Activated CD4-positive, alpha-beta T cell treated with anti-CD3 and anti-CD28 coated beads, Interleukin-2, Interleukin-6, amounts not matched to agents 100 ng/mL and 50 ng/mL, durations not matched to agents 16 hours and 8 hours (primary cell): Measurements from ENCODE around the gene DPH1.
"Not testable (repeated sequence)": the region's sequence is repeated elsewhere in the genome, so short reads cannot be mapped to it uniquely, and the experiment has no call there.

Experiments
- DNase-seq: peaks from one replicate; pipeline ENCODE4 v3.0.0-alpha.2; 2020

Gene DPH1

GRCh38 chr17:2008332-2009126, 21.4 kb upstream of the DPH1 start:
- no peak for DNase-seq

DNA sequence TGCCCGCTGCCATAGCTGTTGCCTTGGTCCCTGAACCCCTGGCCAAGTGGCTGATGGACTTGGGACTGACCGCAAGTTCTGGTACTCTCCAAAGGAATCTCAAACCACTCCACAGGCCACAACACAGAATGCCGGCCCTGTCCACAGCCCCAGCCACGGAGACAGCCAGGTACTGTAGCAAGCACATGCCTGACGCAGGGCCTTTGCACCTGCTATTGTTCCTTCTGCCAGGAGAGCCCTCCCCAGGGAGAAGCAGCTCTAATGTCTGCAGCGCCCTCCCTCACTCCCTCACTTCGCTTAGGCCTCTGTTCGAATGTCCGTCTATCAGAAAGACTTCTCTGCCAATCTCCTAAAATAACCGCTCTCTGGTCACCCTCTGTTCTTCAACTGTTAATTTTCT, 20.2 kb upstream of the DPH1 start:
- no peak for DNase-seq

GRCh38 chr17:2011411-2012371, 18.3 kb upstream of the DPH1 start:
- DNase-seq = no peak

DNA sequence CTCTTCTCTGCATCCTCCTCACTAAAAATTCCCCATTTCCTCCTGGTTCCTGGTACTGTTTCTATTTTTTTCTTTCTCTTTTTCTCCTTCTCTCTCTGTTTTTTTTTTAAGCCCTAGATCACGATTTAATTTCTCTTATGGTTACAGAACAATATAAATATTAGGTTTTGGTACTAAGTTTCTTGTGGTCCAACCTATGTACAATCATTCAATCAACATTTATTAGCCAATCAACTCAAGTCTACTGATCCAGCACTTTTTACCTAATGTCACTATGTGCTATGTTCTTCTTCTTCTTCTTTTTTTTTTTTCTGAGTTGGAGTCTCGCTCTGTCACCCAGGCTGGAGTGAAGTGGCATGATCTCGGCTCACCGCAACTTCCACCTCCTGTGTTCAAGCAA, 17.5 kb upstream of the DPH1 start:
- no peak for DNase-seq

DNA sequence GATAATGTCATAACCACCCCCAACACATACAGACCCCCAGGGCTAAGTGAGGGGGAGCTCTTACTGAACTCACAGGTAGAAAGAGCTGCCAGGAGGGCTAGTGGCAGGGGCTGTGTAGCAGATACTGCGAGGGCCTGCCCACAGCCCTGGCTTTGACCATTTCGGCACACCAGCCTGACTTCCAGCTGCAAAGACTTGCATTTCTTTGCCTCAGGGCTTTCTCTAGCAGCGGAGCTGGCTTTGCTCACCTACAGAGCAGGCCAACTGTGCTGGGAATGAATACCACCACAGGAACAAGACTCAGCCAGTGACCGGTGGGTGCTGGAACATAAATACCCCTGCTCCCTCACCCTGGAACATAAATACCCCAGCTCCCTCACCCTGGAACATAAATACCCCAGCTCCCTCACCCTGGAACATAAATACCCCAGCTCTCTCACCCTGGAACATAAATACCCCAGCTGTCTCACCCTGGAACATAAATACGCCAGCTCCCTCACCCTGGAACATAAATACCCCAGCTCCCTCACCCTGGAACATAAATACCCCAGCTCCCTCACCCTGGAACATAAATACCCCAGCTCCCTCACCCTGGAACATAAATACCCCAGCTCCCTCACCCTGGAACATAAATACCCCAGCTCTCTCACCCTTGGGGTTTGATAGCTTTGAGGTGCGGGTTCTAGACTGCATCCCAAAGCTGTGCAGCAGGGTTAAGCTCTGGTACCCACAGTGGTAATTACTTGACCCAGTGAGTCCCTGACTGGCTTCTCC, 16.5 kb upstream of the DPH1 start:
- not testable (repeated sequence) for DNase-seq

DNA sequence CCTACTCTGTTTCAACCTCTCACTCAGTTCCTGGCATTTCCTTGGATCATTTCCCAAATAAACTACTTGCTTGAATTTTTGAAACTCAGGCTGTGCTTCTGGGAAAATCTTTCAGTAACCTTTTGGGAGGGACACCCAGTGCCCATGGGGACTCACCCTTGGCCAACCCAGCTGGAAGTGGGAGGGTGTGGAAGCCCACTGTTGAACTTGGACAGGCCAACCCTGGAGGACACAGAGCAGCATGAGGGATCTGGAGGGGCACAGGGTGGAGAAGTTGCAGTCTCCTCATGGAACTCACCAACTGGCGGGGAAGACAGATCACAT, 16.0 kb upstream of the DPH1 start:
- no peak for DNase-seq

GRCh38 chr17:2015314-2015713, 14.6 kb upstream of the DPH1 start:
- no peak for DNase-seq

GRCh38 chr17:2016494-2016893, 13.5 kb upstream of the DPH1 start:
- DNase-seq = no peak

- DNase-seq = no peak
Measured at GRCh38 chr17:2017274-2017941, 12.5 kb upstream of the DPH1 start.

- DNase-seq = no peak
Measured at GRCh38 chr17:2018716-2019510, 11.0 kb upstream of the DPH1 start.

DNA sequence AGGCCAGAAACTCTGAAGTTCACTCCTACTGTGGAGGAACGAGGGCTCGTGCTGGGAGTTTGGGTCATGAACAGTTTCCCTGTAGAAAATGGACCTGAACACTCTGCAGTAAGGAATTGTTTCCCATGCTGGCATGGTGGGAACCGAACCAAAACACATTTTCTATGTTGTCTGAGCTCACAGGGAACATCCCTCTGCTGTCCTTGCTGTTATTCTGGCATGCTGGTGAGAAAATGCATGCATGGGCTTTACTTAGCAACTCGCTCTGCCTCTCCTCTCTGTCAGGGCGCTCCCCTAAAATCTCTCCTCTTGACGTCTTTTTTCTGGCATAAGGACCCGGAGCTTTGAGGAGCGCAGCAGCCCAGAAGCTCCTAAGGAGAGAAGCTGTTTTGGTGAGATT, 10.2 kb upstream of the DPH1 start:
- no peak for DNase-seq

DNA sequence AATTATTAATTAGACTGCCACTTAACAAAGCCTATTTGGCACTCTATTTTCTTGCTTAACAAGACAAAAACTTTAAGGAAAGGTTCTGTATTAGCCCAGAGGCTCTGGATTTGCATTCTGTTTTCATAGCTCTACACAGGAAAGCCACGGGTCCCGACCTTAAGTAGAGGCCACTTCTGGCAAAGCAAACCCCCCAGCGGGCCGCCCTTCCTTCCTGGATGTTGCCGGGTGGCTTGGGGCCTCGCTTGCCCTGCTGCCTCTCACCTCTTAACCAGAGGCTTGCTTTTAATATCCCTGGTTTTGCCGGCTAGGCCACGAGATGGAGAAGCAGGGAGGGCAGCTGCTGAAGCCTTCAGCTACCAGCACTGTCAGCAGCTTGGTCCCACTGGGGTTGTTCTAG, 9.2 kb upstream of the DPH1 start:
- DNase-seq = no peak

DNA sequence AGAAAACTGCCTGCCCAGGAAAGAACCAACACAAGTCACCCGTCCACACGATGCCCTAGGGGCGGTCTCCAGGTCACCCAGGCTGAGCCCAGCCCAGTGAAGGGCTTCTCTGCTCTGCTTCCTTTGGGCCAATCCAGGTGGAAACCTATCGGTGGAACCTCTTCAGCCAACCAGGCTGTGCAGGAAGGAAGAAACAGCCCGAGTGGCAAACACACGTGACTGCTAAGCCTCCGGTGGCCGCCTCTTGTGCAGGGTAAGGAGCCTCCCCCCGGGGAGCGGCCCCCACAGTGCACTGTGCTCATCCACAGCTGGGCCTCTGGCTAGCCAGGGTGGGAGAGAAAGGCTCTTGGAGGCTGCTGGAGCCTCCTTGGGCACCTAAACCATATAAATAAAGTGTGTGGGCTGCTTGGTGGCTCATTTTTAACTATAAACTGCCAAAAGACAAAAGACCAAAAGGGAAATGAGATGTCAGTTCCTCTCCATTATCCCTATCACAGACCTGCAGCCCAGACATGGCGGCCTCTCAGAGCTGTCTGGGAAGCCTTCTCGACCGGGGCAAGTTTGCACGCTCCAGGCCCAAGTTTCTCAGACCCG, 7.2 kb upstream of the DPH1 start:
- DNase-seq = no peak

GRCh38 chr17:2023256-2023655, 6.7 kb upstream of the DPH1 start:
- DNase-seq = no peak

DNA sequence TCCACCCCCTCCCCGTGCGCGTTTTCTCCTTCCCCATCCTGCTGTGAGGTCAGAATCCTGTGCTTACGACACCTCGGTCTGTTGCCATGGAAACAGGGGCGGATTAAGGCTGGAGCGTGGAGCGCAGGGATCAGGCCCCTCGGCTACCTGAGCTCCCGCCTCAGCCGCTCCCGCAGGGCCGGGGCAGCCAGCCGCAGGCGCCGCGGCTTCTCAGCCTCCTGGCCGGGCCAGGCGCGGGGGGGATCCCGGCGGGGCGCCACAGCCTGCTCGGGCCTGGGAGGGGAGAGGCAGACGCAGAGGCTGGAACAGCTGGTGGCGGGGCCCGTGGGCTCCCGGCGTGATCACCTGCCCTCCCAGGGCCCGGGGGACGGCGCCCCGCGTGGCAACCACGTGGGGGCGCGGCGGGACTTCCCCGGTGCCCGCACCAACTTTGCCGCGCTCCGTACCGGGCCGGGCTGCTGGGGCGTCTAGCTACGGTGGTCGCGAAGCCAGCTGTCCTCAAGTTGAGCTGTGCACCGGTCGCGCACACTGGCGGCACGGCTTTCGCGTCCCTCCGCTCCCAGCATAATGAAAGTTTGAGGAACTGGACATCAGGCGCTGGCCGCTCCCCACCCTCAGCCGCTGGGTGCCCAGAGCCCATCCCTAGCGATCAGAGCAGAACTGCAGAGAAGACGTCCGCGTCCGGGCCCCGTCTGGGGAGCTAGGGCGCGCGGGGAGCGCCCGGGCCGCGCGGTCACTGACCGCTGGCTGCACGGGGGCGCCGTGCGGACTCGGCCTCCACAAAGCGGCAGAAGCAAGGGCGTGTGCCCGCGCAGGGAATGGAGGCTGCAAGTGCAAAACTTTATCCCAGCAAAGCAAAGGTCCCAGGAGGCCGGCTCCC, 6.0 kb upstream of the DPH1 start:
- DNase-seq = no peak

GRCh38 chr17:2024572-2025219, 5.3 kb upstream of the DPH1 start:
- DNase-seq = no peak

DNA sequence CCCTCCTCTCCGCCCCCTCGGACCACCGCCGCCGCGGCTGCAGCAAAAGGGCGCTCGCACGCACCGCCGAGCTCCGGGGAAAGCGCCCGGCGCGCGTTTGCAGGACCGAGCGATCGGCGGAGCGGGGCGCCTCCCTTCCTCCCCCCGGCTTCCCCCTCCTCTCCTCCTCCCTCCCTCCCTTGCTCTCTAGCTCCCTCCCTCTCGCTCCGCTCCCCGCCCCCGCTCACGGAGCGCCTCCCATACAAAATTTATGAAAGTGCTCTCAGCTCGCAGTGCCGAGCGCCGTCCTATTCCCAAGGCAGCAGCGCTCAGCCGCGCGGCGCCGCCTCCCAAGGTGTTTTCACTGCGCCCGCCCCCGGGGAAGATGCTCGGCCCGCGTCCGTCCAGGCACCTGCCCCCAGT, 4.7 kb upstream of the DPH1 start, which contains the start of gene RTN4RL1:
Gene RTN4RL1, minus strand, starts transcription at position 115 of the 402 bp plus-strand sequence. CDS start 469 bp downstream, outside the sequence.
- peak; percentile 53 for DNase-seq

DNA sequence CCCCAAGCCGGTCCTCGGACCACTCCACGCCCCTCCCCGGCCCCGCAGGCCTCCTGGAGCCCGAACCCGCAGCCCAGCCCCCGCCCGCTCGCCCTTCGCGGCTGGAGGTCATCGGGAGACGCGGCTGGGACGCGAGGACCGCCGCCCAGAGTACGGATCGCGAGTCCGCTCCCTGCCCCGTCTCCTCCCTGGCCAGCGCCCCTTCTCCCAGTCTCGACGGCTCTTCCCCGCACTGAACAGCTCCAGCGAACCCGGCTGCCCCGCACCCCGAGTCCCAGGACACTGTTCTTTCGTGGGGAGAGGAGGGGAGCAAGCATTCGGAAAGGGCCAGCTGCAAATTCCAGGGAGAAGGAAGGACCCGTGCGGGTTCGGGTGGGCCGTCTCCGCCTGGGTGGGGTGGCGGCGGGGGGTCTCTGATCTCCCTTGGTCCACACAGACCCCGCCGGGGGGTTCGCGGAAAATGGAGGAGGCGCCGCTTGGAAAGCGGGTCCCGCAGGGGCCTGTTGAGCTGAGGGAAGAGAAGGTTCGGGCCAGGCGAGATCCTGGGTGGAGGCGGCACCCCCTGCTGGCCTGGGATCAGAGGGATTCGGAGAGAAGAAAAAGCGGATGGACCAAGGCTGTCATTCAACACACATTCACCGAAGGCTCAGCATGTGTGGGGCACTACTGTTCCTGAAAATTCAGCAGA, 4.2 kb upstream of the DPH1 start:
- no peak for DNase-seq
